CD14-positive monocyte (primary cell): ENCODE results near the gene CCR3. TPM values are rescaled to one million over a fixed set of nuclear protein-coding genes. Genes with fewer than 3 reads are reported as not detected.

Source experiments
- DNase-seq, 3 donors: peaks; one replicate each; pipeline ENCODE4 v3.0.0-alpha.2; 2011 to 2022
- H2AFZ ChIP-seq: 2 replicates; pipeline ENCODE4 v1.6.0; 2012; ENCODE audit warnings: mild to moderate bottlenecking, low read depth, low read length, inconsistent platforms; ENCODE audit not compliant: insufficient read depth, poor library complexity, severe bottlenecking
- H3K27ac ChIP-seq, 2 donors: 1 replicate in 1 of 2; 2 replicates in 1 of 2; pipeline ENCODE4 v1.5.1; 2012 to 2013; ENCODE audit warnings: low read length in 2 of 2, control low read depth in 1 of 2, inconsistent platforms in 1 of 2, low read depth in 1 of 2, mild to moderate bottlenecking in 1 of 2
- H3K27me3 ChIP-seq, 2 donors: one replicate each; pipeline versions ENCODE4 v1.6.0 to v1.6.1; 2011 to 2013; ENCODE audit warnings: low read length in 2 of 2; ENCODE audit not compliant: control insufficient read depth in 2 of 2, insufficient read depth in 2 of 2
- H3K36me3 ChIP-seq, 2 donors: replicated peaks in 1 of 2; 1 replicate in 1 of 2; 2 replicates in 1 of 2; pipeline versions ENCODE4 v1.5.1 to v1.6.1; 2012 to 2013; ENCODE audit warnings: low read length in 2 of 2, control low read depth in 1 of 2, inconsistent platforms in 1 of 2, mild to moderate bottlenecking in 1 of 2; ENCODE audit not compliant: insufficient read depth in 2 of 2, control insufficient read depth in 1 of 2
- H3K4me1 ChIP-seq, 2 donors: 1 replicate in 1 of 2; 2 replicates in 1 of 2; pipeline versions ENCODE4 v1.5.1 to v1.6.1; 2012 to 2013; ENCODE audit warnings: low read length in 2 of 2, control low read depth in 1 of 2, inconsistent platforms in 1 of 2, mild to moderate bottlenecking in 1 of 2, moderate library complexity in 1 of 2; ENCODE audit not compliant: insufficient read depth in 2 of 2, control insufficient read depth in 1 of 2
- H3K4me2 ChIP-seq: replicated peaks from 2 replicates; pipeline ENCODE3; 2012; ENCODE audit warnings: low read length, moderate library complexity, mild to moderate bottlenecking; ENCODE audit not compliant: poor library complexity, severe bottlenecking; ENCODE audit errors: extremely low read depth
- H3K4me3 ChIP-seq, 3 experiments: fragments of 200-600 bp in 1 of 3; sonication (generic) in 1 of 3; replicated peaks in 1 of 3; 1 replicate in 2 of 3; 2 replicates in 1 of 3; pipeline ENCODE4 v1.5.1; 2011 to 2013; ENCODE audit warnings: low read length in 3 of 3, mild to moderate bottlenecking in 3 of 3, control low read depth in 2 of 3, low read depth in 2 of 3, inconsistent platforms in 1 of 3, moderate library complexity in 1 of 3
- H3K79me2 ChIP-seq: 2 replicates; pipeline ENCODE4 v1.6.0; 2012; ENCODE audit warnings: mild to moderate bottlenecking, control low read depth, inconsistent platforms, low read length, moderate library complexity; ENCODE audit not compliant: insufficient read depth
- H3K9ac ChIP-seq: 2 replicates; pipeline ENCODE4 v1.6.0; 2017; ENCODE audit warnings: low read length, mild to moderate bottlenecking; ENCODE audit not compliant: insufficient read depth, poor library complexity, severe bottlenecking
- H3K9me3 ChIP-seq, 2 donors: replicated peaks in 1 of 2; 1 replicate in 1 of 2; 2 replicates in 1 of 2; pipeline versions ENCODE4 v1.5.1 to v1.6.1; 2012 to 2013; ENCODE audit warnings: low read length in 2 of 2, control low read depth in 1 of 2; ENCODE audit not compliant: control insufficient read depth in 1 of 2, insufficient read depth in 1 of 2
- H4K20me1 ChIP-seq: 2 replicates; pipeline ENCODE4 v1.6.0; 2012; ENCODE audit warnings: mild to moderate bottlenecking, low read length, control low read depth, moderate library complexity; ENCODE audit not compliant: insufficient read depth
- H3K27ac Mint-ChIP-seq, 7 donors: one replicate each; pipeline ENCODE4 v1.8.0; 2020; ENCODE audit warnings: mild to moderate bottlenecking in 7 of 7, mixed read lengths in 7 of 7, moderate library complexity in 6 of 7, inconsistent platforms in 2 of 7
- H3K27me3 Mint-ChIP-seq, 3 donors: one replicate each; pipeline ENCODE4 v1.8.0; 2021 to 2022; ENCODE audit warnings: low read depth in 3 of 3, mild to moderate bottlenecking in 3 of 3, mixed read lengths in 3 of 3, moderate library complexity in 3 of 3, inconsistent platforms in 1 of 3
- H3K36me3 Mint-ChIP-seq, 2 donors: one replicate each; pipeline ENCODE4 v1.8.0; 2020; ENCODE audit warnings: mixed read lengths in 2 of 2, inconsistent platforms in 1 of 2, mild to moderate bottlenecking in 1 of 2
- H3K4me1 Mint-ChIP-seq: one replicate; pipeline ENCODE4 v1.8.0; 2020; ENCODE audit warnings: mild to moderate bottlenecking, mixed read lengths
- H3K4me3 Mint-ChIP-seq, 2 donors: one replicate each; pipeline ENCODE4 v1.8.0; 2020; ENCODE audit warnings: mild to moderate bottlenecking in 2 of 2, mixed read lengths in 2 of 2, moderate library complexity in 1 of 2
- H3K9me3 Mint-ChIP-seq, 7 donors: one replicate each; pipeline ENCODE4 v1.8.0; 2020 to 2022; ENCODE audit warnings: mixed read lengths in 7 of 7, mild to moderate bottlenecking in 6 of 7, moderate library complexity in 6 of 7, inconsistent platforms in 2 of 7
- CTCF ChIP-seq: fragments of 200-600 bp; IDR thresholded peaks from one replicate; pipeline ENCODE4 v1.8.0; 2022; ENCODE audit warnings: antibody characterized with exemption, mild to moderate bottlenecking
- WGBS: methylation state at CpG from one replicate; pipeline ENCODE4 v1.1.5; 2013; ENCODE audit warnings: missing lambda C conversion rate; ENCODE audit not compliant: insufficient coverage; 5-methylcytosine and 5-hydroxymethylcytosine counted together
- intact Hi-C, 2 donors: fragments of 100-400 bp; cut with micrococcal nuclease; formaldehyde crosslinking; loops; one replicate each; pipeline versions ENCODE4 v1.15.0 to v1.15.1; 2023
- polyA plus RNA-seq, 3 donors: library from polyadenylated mRNA; depleted of rRNA in 1 of 3; unstranded in 2 of 3; stranded (reverse) in 1 of 3; fragments of 300-500 nt in 2 of 3; fragments of >200 nt in 1 of 3; fragmentation: Illumina TruSeq in 2 of 3; gene quantifications; 1 replicate in 2 of 3; 2 replicates in 1 of 3; pipeline ENCODE4 v1.2.3, GENCODE V29; 2012 to 2021

The CCR3 gene
- polyA plus RNA-seq, 3 donors: 0.38 to 0.74 (median 0.44) TPM

GRCh38 chr3:46286947-46287565 is 44.8 kb downstream of the CCR3 start:
- no peak overlapping the region for H3K9ac ChIP-seq
- no peaks in the 10 kb centered on the region for H3K36me3 ChIP-seq
- no peak overlapping the region for H3K4me2 ChIP-seq
- H3K4me1 Mint-ChIP-seq: peaks cover 62% of the 10 kb centered on the region
- no peaks in the 10 kb centered on the region for H3K9me3 ChIP-seq
- TF ChIP-seq CTCF: no peak
- peaks cover 0 to 3% (median 0%) of the 10 kb centered on the region in 7 donors for H3K9me3 Mint-ChIP-seq
- H3K4me1 ChIP-seq: peaks cover 45 to 48% of the 10 kb centered on the region in 2 donors
- H3K27me3 Mint-ChIP-seq: peaks cover 0 to 2% (median 0%) of the 10 kb centered on the region in 3 donors
- no peak overlapping the region for H3K27ac ChIP-seq
- no peak overlapping the region for H3K27ac Mint-ChIP-seq
- H4K20me1 ChIP-seq: no peaks in the 10 kb centered on the region
- no peak for DNase-seq
- H3K27me3 ChIP-seq: no peaks in the 10 kb centered on the region
- intact Hi-C loops: no loop called here
- H3K4me3 Mint-ChIP-seq: no peak overlapping the region
- H3K36me3 Mint-ChIP-seq: no peaks in the 10 kb centered on the region
- WGBS: 100% methylated on average over 1 of the region's 5 CpGs
- no peaks in the 10 kb centered on the region for H3K79me2 ChIP-seq
- H3K4me3 ChIP-seq: no peak overlapping the region
- no peak overlapping the region for H2AFZ ChIP-seq

DNA sequence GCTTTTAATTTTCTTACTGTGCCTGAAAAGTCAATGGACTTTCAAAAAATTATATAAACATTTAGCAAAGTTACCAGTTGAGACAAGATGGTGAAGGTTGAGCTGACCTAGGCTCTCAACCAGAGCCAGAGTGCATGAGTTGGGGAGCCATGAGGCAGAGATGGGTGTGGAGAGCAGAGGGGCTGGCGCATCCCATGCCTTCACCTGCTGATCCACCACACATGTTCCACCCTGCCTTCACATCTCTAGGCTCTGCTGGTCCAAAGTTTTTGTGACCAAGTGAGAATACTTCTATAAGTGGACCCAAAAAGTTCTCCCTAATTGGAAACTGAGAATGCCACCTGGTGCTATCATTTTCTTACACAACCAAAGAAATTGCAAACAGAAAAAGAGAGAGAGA is 47.3 kb downstream of the CCR3 start:
- intact Hi-C loops: no loop called here
- Histone ChIP-seq H4K20me1 (no peaks in the 10 kb centered on the region), H3K4me1 (peaks cover 32 to 40% of the 10 kb centered on the region in 2 donors), H3K9me3 (no peaks in the 10 kb centered on the region), H3K79me2 (no peaks in the 10 kb centered on the region), H3K36me3 (no peaks in the 10 kb centered on the region), H2AFZ (no peak overlapping the region), H3K27me3 (no peaks in the 10 kb centered on the region), H3K4me2 (peak overlapping the region; percentile 51), H3K9ac (no peak overlapping the region), H3K27ac (peak overlapping the region; percentile 51 to 77), H3K4me3 (peak overlapping the region in 1 of 3 experiments; percentile 47)
- no CpG with 5 or more reads among the region's 1 CpG for WGBS
- TF ChIP-seq CTCF: no peak
- peaks cover 55% of the 10 kb centered on the region for H3K4me1 Mint-ChIP-seq
- DNase-seq: no peak
- H3K27me3 Mint-ChIP-seq: peaks cover 0 to 2% (median 0%) of the 10 kb centered on the region in 3 donors
- H3K4me3 Mint-ChIP-seq: peak overlapping the region in 1 of 2 donors; percentile 59
- peak overlapping the region; percentile 70 to 91 (median 85) for H3K27ac Mint-ChIP-seq
- no peaks in the 10 kb centered on the region for H3K36me3 Mint-ChIP-seq
- peaks cover 0 to 3% (median 0%) of the 10 kb centered on the region in 7 donors for H3K9me3 Mint-ChIP-seq
